ENCODE measurements around the gene MYO3B.

Gene MYO3B

GRCh38 chr2:170530284-170530745 lies 352.4 kb downstream of the MYO3B start:
- Histone ChIP-seq H3K9ac (ENCODE audit: low read length) (no peak overlapping the region), H2AFZ (ENCODE audit: low read depth, low read length, severe bottlenecking) (no peak overlapping the region), H3K27ac (ENCODE audit: low read depth, low read length) (no peak overlapping the region), H3K4me2 (ENCODE audit: low read depth, low read length, poor library complexity, severe bottlenecking) (no peak overlapping the region), H3K9me3 (ENCODE audit: insufficient read depth, low read length) (no peaks in the 10 kb centered on the region), H3K9me2 (replicated peaks; ENCODE audit: insufficient read depth, low read length) (no peaks in the 10 kb centered on the region), H4K20me1 (ENCODE audit: low read depth, low read length) (no peaks in the 10 kb centered on the region), H3F3A (ENCODE audit: insufficient read depth) (no peaks in the 10 kb centered on the region), H3K4me3 (ENCODE audit: insufficient read depth, low read length, poor library complexity, severe bottlenecking) (no peak overlapping the region), H3K79me2 (ENCODE audit: insufficient read depth, low read length) (no peaks in the 10 kb centered on the region), H3K27me3 (ENCODE audit: low read length) (no peaks in the 10 kb centered on the region), H3K36me3 (ENCODE audit: low read length) (no peaks in the 10 kb centered on the region)
- TF ChIP-seq, protein P1, sequence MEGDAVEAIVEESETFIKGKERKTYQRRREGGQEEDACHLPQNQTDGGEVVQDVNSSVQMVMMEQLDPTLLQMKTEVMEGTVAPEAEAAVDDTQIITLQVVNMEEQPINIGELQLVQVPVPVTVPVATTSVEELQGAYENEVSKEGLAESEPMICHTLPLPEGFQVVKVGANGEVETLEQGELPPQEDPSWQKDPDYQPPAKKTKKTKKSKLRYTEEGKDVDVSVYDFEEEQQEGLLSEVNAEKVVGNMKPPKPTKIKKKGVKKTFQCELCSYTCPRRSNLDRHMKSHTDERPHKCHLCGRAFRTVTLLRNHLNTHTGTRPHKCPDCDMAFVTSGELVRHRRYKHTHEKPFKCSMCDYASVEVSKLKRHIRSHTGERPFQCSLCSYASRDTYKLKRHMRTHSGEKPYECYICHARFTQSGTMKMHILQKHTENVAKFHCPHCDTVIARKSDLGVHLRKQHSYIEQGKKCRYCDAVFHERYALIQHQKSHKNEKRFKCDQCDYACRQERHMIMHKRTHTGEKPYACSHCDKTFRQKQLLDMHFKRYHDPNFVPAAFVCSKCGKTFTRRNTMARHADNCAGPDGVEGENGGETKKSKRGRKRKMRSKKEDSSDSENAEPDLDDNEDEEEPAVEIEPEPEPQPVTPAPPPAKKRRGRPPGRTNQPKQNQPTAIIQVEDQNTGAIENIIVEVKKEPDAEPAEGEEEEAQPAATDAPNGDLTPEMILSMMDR (IDR thresholded peaks at IDR 0.05; ENCODE audit: insufficient read depth, low read length, poor library complexity, severe bottlenecking), result no peak
- TF ChIP-seq EZH2phosphoT487 (conservative IDR thresholded peaks at IDR 0.05; ENCODE audit: low read length), result no peak

- no peaks in the 10 kb centered on the region for H3F3A ChIP-seq (ENCODE audit: insufficient read depth)
- H3K9me3 ChIP-seq (ENCODE audit: insufficient read depth, low read length), result no peaks in the 10 kb centered on the region
- no peaks in the 10 kb centered on the region for H3K36me3 ChIP-seq (ENCODE audit: low read length)
- H3K27me3 ChIP-seq (ENCODE audit: low read length), result no peaks in the 10 kb centered on the region
- H2AFZ ChIP-seq (ENCODE audit: low read depth, low read length, severe bottlenecking), result no peak overlapping the region
- no peak overlapping the region for H3K27ac ChIP-seq (ENCODE audit: low read depth, low read length)
- no peaks in the 10 kb centered on the region for H3K79me2 ChIP-seq (ENCODE audit: insufficient read depth, low read length)
- H3K4me2 ChIP-seq (ENCODE audit: low read depth, low read length, poor library complexity, severe bottlenecking), result no peak overlapping the region
- no peak overlapping the region for H3K9ac ChIP-seq (ENCODE audit: low read length)
- no peaks in the 10 kb centered on the region for H3K9me2 ChIP-seq (replicated peaks; ENCODE audit: insufficient read depth, low read length)
- H4K20me1 ChIP-seq (ENCODE audit: low read depth, low read length), result no peaks in the 10 kb centered on the region
- no peak overlapping the region for H3K4me3 ChIP-seq (ENCODE audit: insufficient read depth, low read length, poor library complexity, severe bottlenecking)
- TF ChIP-seq, protein P1 (IDR thresholded peaks at IDR 0.05; ENCODE audit: insufficient read depth, low read length, poor library complexity, severe bottlenecking), result no peak
- TF ChIP-seq EZH2phosphoT487 (conservative IDR thresholded peaks at IDR 0.05; ENCODE audit: low read length), result no peak
These were observed 353.0 kb downstream of the MYO3B start for GRCh38 chr2:170530803-170531564.

DNA sequence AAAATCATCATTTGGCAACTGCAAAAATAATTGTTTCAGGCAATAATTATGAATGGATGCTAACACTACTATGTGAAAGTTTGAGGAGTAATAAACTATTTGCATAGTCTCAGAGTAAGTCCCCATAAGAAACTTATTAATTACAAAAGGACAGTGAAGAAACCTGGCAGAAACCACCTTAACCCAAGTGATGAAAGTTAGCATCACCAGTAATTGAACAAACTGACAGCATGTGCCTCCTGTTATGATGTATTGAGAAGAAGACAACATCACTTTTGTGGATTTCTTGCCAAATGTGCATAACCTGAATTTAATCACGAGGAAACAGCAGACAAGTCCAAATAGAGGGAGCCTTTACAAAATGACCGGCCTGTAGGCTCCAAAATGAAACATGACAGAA lies 353.9 kb downstream of the MYO3B start:
- H3K9ac ChIP-seq (ENCODE audit: low read length), result no peak overlapping the region
- no peaks in the 10 kb centered on the region for H3K27me3 ChIP-seq (ENCODE audit: low read length)
- H2AFZ ChIP-seq (ENCODE audit: low read depth, low read length, severe bottlenecking), result no peak overlapping the region
- TF ChIP-seq, protein P1 (IDR thresholded peaks at IDR 0.05; ENCODE audit: insufficient read depth, low read length, poor library complexity, severe bottlenecking), result no peak
- TF ChIP-seq EZH2phosphoT487 (conservative IDR thresholded peaks at IDR 0.05; ENCODE audit: low read length), result no peak
- H3K4me3 ChIP-seq (ENCODE audit: insufficient read depth, low read length, poor library complexity, severe bottlenecking), result no peak overlapping the region
- no peaks in the 10 kb centered on the region for H3K9me2 ChIP-seq (replicated peaks; ENCODE audit: insufficient read depth, low read length)
- H4K20me1 ChIP-seq (ENCODE audit: low read depth, low read length), result no peaks in the 10 kb centered on the region
- H3K27ac ChIP-seq (ENCODE audit: low read depth, low read length), result no peak overlapping the region
- H3F3A ChIP-seq (ENCODE audit: insufficient read depth), result no peaks in the 10 kb centered on the region
- no peaks in the 10 kb centered on the region for H3K36me3 ChIP-seq (ENCODE audit: low read length)
- H3K4me2 ChIP-seq (ENCODE audit: low read depth, low read length, poor library complexity, severe bottlenecking), result no peak overlapping the region
- no peaks in the 10 kb centered on the region for H3K9me3 ChIP-seq (ENCODE audit: insufficient read depth, low read length)
- no peaks in the 10 kb centered on the region for H3K79me2 ChIP-seq (ENCODE audit: insufficient read depth, low read length)

All from SU-DHL-6 (cell line).